Activated CD4-positive, alpha-beta T cell treated with anti-CD3 and anti-CD28 coated beads, Interleukin-2, amount 50 U/mL, for 16 hours (primary cell): ENCODE results near the gene GMDS.

Experiments
- DNase-seq: peaks from one replicate; pipeline ENCODE4 v3.0.0-alpha.2; 2020

The GMDS gene

DNA sequence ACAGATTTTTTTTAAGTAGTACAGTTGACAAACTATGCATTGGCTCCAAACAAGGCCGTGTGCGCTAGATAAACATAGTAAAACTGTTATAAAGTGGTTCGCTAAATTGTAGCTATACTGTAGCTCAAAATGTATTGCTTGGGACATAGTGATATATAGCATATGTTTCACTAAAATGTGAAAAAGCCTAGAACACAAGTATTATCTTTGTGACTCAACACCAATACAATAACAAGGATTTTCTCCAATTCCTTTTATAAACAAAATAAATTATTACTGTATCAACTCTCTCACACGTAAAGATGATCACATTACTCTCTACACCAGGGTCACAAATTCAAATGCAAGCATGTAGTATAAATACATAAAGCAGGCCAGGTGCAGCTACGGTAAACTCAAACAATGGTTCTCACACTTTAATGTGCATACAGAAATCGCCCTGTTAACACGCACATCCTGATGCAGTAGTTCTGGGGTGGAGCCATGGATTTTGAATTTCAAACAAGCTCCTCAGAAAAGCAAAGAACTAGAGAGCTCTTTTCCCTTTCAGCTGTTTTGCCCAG is 214.6 kb downstream of the GMDS start:
- DNase-seq, result no peak

DNA sequence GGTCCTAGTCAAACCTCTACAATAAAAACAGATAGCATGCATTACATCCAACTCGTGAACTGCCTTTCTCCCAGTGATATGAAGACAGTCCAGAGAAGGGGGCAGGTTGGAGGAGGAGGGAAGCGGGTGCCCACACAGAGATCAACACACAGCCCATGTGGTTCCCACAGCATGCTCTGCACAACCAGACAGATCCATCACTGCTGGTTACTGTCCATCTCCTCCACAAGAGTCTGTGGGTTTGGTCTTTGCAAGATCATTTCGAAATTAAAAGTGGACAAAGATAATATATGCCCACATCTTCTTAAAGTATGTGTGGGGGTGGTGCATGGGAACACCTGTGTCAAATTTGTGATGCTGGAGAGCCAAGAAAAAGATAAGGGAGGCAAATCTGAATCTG is 215.5 kb downstream of the GMDS start:
- no peak for DNase-seq

DNA sequence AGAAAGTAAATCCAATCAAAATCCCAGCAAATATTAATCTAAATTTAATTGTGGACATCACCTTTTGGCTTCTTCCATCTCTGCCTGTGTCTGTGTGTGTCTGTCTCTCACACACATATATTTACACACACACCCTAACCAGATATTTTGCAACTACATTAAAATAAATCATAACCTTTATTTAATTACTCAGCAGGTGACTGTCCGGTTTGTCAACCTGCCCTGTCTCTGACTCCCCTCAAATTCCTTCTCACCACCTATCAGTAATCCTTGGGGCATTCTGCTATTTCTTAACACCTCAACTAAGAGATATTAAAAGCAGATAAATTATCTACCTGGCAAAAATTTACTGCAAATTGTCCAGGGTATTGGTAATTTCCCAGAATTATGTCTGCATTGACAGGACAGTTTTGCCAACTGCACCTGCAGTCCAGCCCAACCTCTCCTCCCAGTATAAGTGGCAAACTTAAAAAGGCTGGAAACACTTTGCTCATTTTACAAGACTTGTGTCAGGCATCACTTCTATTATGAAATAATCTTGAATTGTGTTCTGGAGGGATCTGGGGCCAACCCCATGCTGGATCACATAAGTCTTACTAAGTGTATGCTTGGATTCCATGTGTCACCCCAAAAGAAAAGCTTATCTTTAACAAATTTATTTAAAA is 216.1 kb downstream of the GMDS start:
- no peak for DNase-seq

DNA sequence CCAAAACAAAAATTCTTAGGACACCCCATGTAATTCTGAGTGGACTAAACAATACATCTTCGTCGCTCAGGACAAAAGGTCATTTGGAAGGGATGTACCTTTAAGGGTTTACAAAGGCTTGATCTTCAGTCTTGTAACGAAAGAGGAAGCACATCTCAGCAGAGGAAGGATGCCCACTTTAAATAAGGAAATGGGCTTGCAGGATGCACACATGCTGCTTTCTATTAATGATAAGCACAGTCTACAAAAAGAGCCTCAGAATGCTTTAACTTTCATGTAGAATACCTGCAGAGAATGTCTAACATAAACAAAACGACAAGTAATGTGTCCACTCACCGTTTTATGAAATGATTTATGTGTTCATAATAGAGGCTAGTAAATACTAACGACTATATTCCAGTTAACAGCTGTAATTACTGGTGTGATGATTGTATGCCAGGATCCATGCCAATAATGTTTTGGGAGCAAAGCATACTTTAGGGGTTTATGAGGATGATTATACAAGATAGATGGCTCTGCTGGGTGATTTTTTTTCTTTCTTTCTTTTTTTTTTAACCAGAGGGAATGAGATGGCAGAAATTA is 216.9 kb downstream of the GMDS start:
- no peak for DNase-seq

DNA sequence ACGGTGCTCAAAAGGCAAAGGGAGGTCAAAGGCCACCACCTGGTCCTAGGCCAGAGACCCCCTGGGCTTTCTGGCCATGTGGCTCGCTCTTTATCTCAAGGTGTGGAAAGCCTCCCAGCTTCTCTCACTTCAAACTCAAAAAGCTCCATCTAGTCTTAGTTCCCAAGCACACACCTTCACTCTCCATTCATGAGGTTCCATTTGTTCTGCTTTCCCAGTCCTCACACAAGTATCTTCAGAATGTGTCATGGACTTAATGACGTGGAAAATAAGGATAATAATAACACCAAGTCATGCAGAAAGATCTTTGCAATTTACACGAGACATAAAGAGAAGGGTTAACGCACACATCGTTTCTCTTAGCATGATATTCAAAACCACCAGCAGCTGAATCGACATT is 219.3 kb downstream of the GMDS start:
- no peak for DNase-seq

DNA sequence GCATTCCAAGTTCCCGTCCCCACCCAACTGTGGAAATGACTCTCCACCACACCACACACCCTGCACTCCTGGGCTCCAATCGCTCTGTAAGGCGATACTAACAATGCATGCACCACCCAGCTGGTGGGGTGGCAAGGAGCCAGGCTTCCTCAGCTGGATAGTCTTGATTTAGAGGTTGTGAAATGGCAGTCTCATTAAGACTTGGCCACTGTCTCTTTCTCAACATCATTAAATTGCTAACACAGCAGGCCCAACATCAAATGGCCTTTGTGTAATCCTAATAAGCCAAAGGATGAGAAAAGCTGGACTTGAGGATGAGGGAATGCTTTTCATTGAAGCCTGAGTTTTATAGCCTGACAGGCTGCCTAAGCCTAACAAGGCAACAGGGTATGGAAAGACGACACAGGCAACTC is 223.7 kb downstream of the GMDS start:
- no peak for DNase-seq

DNA sequence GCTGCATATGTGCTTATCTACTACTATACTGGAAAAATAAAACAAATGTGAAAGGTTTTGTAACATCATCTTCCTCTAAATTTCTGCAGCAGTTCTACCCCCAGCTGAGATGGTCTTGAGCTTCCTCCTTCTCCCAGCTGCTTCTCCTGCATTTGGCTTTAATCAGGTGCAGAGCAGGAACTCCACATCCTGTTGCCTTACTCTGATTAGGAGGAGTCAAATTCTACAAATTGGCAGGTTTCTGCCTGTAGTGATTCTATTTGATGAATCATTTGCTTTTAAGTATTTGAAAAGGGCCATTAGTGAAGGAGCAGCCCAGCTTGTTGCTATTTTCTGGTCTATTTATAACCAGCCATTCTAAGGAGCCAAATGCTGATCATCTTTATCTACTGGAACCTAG is 224.5 kb downstream of the GMDS start:
- no peak for DNase-seq

DNA sequence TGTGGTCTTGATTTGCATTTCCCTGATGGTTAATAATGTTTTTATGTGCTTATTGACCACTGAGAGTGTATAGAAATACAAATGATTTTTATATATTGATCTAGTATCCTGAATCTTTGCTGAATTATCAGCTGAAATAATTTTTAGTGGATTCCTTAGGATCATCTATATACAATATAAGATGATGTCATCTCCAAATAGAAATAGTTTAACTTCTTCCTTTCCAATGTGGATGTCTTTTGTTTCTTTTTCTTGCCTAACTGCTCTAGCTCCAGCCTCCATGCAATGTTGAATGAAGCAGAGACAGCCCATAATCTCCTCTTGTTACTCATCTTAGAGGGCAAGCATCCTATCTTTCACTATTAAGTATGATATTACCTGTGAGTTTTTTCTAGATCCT is 226.4 kb downstream of the GMDS start:
- DNase-seq, result no peak

DNA sequence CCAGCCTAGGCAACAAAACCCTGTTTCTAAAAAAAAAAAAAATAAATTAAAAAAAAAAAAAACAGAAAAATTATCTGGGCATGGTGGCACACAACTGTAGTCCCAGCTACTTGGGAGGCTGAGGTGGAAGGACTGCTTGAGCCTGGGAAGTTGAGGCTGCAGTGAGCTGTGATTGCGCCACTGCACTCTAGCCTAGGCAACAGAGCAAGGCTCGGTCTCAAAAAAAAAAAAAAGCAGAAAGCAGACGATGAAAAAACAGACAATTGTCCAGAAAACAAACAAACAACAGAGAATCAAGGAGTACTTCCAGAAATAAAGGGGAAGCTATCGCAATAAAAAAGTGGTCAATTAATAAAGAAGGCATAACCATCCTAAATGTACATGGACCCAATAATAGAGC is 229.4 kb downstream of the GMDS start:
- no peak for DNase-seq

DNA sequence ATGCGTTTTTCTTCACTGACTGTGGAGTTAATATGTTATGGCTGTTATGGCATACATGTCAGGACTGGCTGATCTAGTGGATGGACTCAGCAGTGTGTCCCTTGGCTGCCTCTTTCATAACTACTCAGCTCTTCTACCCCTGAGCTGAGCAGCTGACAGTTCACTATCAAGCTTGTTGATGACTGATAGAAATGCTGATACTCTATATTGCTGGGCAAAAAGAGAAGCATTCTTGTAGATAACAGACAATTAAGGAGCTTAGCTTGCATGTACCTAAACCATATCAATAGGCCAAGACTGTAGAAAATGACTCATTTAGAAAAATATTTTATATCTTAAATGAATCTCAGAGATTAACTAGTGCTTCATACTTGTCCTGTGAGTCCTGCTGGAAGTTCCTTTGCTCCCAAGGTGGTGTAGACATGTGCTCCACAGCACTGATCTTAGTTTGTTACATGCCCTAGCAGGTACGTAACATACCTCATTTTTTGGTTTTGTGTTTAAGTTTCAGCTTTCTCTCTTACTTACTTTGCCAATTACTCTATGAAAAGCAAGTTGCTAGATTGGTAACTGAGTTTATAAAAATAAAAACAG is 236.9 kb downstream of the GMDS start:
- DNase-seq, result no peak

DNA sequence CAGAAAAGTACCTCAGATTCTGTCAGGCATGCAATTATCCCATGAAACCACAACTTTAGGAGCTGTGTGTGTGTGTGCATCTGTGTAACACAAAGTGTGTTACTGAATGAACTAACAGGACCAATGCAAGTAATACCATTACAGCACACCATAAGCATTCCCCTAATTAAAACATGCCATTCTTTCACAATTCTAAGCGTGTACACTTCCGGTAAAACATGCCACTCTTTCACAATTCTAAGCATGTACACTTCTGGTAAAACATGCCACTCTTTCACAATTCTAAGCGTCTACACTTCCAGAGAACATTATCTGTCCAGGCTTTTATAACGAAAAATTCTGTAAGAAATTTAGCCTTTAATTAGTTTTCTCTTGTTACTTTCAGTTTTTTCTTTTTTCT is 238.2 kb downstream of the GMDS start:
- DNase-seq, result no peak

DNA sequence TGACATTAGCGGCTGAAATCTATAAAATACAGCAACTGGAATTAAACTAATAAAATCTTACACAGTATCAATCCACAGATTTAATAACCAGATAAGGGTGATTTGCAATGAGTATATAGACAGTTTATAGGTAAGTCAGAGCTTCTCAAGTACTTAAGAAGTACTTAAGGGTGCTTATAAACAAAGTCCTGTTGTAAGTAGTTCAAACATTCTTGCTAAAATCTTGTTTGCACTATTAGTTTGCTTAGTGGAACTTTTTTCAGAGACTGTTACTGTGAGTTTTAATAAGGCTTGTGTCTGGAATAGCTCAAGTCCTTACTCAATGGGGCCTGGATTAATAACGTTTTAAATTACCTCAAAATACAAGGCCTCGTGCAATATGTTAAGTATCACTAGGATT is 240.5 kb downstream of the GMDS start:
- DNase-seq, result no peak

DNA sequence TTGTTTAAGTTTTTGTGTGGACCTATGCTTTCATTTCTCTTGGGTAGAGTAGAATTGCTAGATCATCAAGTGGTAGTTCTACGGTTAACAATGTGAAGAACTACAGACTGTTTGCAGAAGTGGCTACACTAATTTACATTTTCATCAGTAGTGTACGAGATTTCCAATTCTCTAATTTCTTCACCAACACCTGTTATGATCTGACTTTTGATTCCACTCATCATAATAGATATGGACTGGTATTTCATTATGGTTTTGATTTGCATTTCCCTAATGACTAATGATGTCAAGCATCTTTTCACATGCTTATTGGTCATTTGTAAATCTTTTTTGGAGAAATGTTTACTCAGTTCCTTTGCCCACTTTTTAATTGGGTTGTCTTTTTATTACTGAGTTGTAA is 244.4 kb downstream of the GMDS start:
- DNase-seq, result no peak

DNA sequence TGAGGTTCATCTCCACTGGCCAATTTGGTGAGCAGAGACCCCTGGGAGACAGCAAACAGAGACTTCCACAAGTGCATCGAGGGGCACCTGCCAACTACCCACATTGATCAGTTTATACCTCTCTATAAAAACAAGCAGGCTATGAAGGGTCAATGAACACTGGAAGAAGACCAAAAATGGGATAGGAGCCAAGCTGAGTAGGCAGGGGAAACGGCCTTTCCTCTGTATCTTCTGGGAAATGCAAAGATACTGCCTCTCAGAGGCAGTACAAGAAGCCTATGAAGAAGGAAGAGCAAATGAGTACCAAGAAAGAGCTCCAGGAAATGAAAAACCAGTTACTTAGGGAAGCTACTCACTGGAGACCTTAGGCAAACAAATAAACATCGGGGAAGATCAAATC is 247.7 kb downstream of the GMDS start:
- DNase-seq, result no peak

DNA sequence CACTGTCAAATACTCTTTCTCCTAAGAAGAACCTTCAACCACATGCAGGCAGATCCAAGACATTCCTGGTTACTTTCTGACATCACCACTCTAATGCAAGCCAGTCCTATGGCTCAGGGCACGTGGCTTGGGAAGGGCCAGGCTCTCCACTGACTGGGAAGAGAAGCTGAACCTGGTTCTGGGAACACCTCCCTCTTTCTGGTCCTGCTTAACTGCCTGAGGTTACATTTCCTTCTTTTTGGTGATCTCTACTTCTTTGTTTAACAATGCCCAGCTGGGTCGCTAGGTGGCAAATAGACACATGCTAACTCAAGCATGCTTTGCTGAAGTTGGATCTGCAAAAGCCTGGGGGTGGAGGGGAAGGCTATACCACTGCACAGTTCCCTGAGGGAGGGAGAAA is 249.8 kb downstream of the GMDS start:
- DNase-seq, result no peak

DNA sequence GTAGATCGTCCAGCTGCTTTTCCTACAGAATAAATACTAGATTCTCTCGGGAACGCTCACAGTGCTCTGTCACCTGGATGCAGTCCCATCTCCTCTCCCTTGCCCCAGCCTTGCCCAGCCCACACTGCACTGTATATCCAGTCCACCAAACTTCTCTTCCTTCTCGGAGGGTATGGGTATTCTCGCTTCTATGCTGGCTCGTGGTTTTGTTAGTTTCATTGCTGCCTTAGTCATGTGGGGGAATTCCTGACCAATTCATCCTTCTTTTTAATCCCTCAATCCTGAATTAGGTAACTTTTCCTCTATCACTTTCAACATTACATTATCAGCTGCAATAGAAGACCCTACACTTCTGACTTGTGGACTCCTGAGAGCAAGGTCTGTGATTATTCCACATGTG is 252.4 kb downstream of the GMDS start:
- no peak for DNase-seq

DNA sequence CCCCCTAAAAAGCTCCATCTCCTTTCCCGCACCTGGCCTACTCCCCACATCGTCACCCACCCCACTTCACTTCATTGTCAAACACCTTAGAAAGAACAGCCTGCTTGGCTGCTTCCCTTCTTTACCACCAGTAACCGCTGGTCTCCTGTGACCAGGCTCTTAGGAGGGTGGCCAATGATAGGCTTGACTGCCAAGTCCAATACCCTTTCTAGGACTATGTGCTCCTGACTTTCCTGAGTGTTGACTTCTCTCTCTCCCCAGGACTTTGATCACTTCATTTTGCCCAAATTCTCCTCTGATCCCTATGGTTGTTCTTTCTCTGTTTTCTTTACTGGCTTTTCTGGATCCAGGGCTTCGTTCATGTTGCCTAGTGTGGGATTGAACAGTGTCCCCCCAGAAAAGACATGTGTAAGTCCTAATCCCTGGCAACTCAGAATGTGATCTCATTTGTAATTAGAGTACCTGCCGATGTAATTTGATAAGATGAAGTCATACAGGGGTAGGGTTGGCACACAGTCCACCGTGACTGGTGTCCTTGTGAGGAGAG is 254.0 kb downstream of the GMDS start:
- DNase-seq, result no peak

DNA sequence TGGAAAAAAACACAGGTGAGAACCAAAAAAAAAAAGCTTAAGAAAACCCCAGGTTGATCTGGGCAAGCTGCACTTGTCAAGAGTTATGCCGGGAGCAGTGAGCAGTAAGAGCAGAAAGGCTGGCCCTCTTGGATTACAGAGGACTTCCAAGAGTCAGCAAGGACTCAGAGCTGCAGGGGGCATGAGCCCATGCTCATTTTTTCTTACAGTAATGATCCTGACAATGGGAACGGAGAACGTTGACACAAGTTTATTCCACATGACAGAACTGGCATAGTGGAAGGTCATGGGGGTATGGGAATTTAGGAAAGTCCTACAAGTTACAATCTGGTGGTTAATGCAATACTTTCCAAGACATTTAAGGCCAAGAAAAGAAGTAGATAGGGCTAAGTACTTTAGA is 256.6 kb downstream of the GMDS start:
- no peak for DNase-seq

DNA sequence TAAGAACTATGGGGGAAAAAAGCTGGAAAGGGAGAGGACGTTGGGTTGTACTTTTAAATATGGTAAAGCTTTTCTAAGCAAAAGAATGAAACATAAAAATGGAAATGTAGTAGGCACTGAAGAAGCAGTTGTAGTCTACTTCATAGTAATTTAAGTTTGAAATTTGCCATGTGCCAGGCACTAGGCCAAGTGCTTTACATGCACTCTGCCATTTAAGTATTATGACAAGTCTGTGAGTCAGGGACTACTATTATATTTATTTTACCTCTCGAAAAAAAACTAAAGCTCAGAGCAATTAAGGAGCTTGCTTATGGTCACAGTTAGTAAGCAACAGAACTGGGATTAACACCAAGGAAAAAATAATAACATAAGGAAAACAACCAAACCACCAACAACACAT is 257.8 kb downstream of the GMDS start:
- no peak for DNase-seq

DNA sequence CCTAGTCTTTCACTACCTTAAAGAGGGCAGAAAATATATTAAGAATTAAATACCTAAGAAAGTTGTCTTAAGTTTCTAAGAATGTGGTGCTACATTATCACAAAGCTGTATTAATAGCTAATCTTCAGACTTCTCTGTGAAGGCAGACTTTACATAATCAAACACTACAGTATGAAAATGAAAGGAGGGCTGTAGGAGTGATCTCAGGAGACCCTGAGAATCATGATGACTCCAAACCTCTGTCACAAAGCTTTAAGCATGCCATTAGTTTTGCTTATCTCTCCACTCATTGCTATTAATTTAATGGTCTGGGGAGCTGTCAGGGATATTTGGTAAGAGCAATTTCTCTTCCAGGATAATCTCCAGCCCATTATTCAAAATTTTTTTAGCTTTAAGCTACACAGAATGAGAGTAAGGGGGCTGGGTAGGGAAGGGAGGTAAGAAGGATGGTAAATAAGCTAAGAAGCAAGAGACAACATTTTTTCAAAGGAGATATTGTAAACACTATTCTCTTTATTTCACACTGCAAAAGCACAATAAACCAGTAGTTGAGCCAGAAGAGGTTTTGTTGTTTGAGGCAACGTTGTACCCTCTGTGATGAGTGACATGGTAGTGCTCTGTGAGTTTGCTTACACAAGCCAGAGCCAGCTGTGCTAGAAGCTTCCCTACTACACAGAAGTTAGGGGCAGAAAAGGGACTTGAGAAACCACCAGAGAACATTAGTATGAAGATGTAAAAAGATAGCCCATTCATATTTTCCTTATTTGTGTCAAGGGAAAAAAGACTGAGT is 258.8 kb downstream of the GMDS start:
- no peak for DNase-seq

DNA sequence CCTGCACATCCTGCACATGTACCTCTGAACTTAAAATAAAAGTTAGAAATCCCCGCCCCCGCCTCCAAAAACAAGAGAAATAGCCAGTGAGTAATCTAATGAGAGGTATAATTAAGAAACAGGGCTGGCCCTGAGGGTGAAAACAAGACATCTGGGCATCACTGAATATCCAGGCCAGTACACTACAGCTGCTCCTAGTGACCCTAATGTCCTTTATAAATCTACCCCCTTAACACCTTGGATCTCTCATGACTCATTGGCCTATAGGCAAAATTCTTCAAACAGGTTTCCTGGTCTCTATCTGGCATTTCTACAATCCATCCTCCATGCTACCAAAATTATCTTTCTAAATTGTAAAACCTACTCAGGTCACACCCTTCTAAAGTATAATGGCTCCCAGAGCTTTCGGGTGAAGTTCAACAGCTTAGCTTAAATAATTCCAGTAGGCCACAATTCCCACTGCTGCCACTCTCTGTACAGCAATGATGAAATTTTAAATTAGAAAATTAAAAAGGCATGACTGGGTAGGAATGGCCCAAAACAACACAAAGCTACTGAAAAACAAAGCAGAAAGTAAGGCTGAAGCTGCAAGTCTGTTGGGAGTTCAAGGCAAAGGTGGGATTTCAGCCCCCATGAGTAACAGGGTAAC is 260.9 kb downstream of the GMDS start:
- no peak for DNase-seq

DNA sequence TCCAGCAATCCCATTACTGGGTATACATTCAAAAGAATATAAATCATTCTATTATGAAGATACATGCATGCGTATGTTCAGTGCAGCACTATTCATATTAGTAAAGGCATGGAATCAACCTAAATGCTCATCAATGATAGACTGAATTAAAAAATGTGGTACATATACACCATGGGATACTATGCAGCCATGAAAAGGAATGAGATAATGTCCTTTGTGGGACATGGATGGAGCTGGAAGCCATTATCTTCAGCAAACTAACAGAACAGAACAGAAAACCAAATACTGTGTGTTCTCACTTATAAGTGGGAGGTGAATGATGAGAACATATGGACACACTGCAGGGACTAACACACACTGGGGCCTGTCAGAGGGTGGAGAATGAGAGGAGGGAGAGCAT is 261.6 kb downstream of the GMDS start:
- no peak for DNase-seq

DNA sequence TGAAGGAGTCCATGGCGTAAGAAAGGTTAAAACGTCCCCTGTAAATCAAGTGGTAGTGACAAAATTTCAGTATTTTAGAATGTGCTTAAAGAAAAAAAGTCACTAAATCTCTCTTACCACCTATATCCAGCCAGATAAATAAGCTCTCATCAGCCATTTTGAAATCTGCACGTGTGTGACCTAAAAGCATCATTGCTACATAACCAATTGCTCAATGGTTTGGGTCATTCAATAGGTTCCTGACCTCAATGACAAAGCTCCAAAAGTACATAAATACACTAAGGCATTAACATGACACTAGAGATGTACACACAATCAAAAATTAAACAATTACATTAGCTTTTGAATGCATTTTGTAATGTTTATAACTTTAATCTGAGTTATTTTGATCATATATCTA is 272.4 kb downstream of the GMDS start:
- no peak for DNase-seq
